Measurements from ENCODE around the gene ZFP36L2.

The ZFP36L2 gene

GRCh38 chr2:43186321-43186678 is 40.1 kb downstream of the ZFP36L2 start:
- no peak for DNase-seq (ENCODE audit: low read depth in 3 of 3)

GRCh38 chr2:43185146-43185545 is 41.3 kb downstream of the ZFP36L2 start:
- DNase-seq (ENCODE audit: low read depth in 3 of 3): no peak

- peak in 1 of 3 experiments; percentile 47 for DNase-seq (ENCODE audit: low read depth in 3 of 3)
Measured at GRCh38 chr2:43184339-43184895, 42.0 kb downstream of the ZFP36L2 start.

- no peak for DNase-seq (ENCODE audit: low read depth in 3 of 3)
Measured at GRCh38 chr2:43183743-43184142, 42.7 kb downstream of the ZFP36L2 start.

GRCh38 chr2:43180897-43181296 is 45.5 kb downstream of the ZFP36L2 start:
- DNase-seq (ENCODE audit: low read depth in 3 of 3): no peak

GRCh38 chr2:43179942-43180341 is 46.5 kb downstream of the ZFP36L2 start:
- no peak for DNase-seq (ENCODE audit: low read depth in 3 of 3)

- DNase-seq (ENCODE audit: low read depth in 3 of 3): no peak
Measured at GRCh38 chr2:43178602-43179542, 47.5 kb downstream of the ZFP36L2 start.

- no peak for DNase-seq (ENCODE audit: low read depth in 3 of 3)
Measured at GRCh38 chr2:43178055-43178598, 48.3 kb downstream of the ZFP36L2 start.

GRCh38 chr2:43176449-43176848 is 50.0 kb downstream of the ZFP36L2 start:
- DNase-seq (ENCODE audit: low read depth in 3 of 3): no peak

- no peak for DNase-seq (ENCODE audit: low read depth in 3 of 3)
Measured at GRCh38 chr2:43175876-43176275, 50.5 kb downstream of the ZFP36L2 start.

- no peak for DNase-seq (ENCODE audit: low read depth in 3 of 3)
Measured at GRCh38 chr2:43175020-43175441, 51.4 kb downstream of the ZFP36L2 start.

GRCh38 chr2:43174368-43174916 is 52.0 kb downstream of the ZFP36L2 start:
- DNase-seq (ENCODE audit: low read depth in 3 of 3): peak; percentile 46 to 55 (median 50)
